Spinal cord (tissue), 10 donors: ENCODE data around the gene LAMA3. TPM values are rescaled to one million over a fixed set of nuclear protein-coding genes. Genes with fewer than 3 reads are reported as not detected.
A peak's percentile ranks its signal among the peaks of the same experiment; 100 is the strongest.

ENCODE experiments used
- DNase-seq, 6 donors: peaks; one replicate each; pipeline versions ENCODE4 v3.0.0 to v3.0.0-alpha.2; 2013 to 2015; ENCODE audit warnings: low spot score in 6 of 6, low read depth in 4 of 6
- H3K27ac ChIP-seq: one replicate; pipeline ENCODE4 v1.5.1; 2013; ENCODE audit warnings: low read depth, low read length, control low read depth
- H3K27me3 ChIP-seq: one replicate; pipeline ENCODE4 v1.6.1; 2013; ENCODE audit warnings: low read length; ENCODE audit not compliant: control insufficient read depth, insufficient read depth
- H3K36me3 ChIP-seq: one replicate; pipeline ENCODE4 v1.6.1; 2013; ENCODE audit warnings: low read length; ENCODE audit not compliant: control insufficient read depth, insufficient read depth
- H3K4me1 ChIP-seq: one replicate; pipeline ENCODE4 v1.6.1; 2013; ENCODE audit warnings: low read length; ENCODE audit not compliant: control insufficient read depth, insufficient read depth
- H3K4me3 ChIP-seq: one replicate; pipeline ENCODE4 v1.5.1; 2013; ENCODE audit warnings: low read depth, low read length, control low read depth
- H3K9me3 ChIP-seq: one replicate; pipeline ENCODE4 v1.6.1; 2013; ENCODE audit warnings: low read length; ENCODE audit not compliant: control insufficient read depth, insufficient read depth
- WGBS: methylation state at CpG from one replicate; pipeline ENCODE4 v1.1.5; 2013; ENCODE audit warnings: missing lambda C conversion rate; ENCODE audit not compliant: insufficient coverage; 5-methylcytosine and 5-hydroxymethylcytosine counted together
- polyA plus RNA-seq, 2 donors: library from polyadenylated mRNA; unstranded; fragments of 120-200 nt; gene quantifications; one replicate each; pipeline ENCODE4 v1.2.1, GENCODE V29; 2013; ENCODE audit not compliant: insufficient read length in 2 of 2
- total RNA-seq, 2 donors: library from RNA; depleted of rRNA in 1 of 2; stranded (reverse); fragments of 120-200 nt in 1 of 2; fragments of >200 nt in 1 of 2; gene quantifications; one replicate each; pipeline versions ENCODE4 v1.2.3 to v1.2.4, GENCODE V29; 2013 to 2014
- donor health status: healthy.

LAMA3 gene
- total and polyA plus RNA-seq, 4 donors = 5.8 to 10.4 (median 8.1) TPM

- Histone ChIP-seq H3K9me3 (no peaks in the 10 kb centered on the region), H3K4me1 (peaks cover 5% of the 10 kb centered on the region), H3K27me3 (no peaks in the 10 kb centered on the region), H3K36me3 (no peaks in the 10 kb centered on the region), H3K27ac (no peak overlapping the region), H3K4me3 (no peak overlapping the region)
- WGBS = 25% methylated on average over 6 of the region's 8 CpGs
- DNase-seq = peak in 1 of 6 donors; percentile 69
These were observed 192.5 kb downstream of the LAMA3 start for GRCh38 chr18:23881778-23882177.

- no peaks in the 10 kb centered on the region for H3K27me3 ChIP-seq
- H3K36me3 ChIP-seq = no peaks in the 10 kb centered on the region
- no peaks in the 10 kb centered on the region for H3K9me3 ChIP-seq
- H3K4me3 ChIP-seq = no peak overlapping the region
- peaks cover 2% of the 10 kb centered on the region for H3K4me1 ChIP-seq
- 98% methylated on average over 2 of the region's 4 CpGs for WGBS
- H3K27ac ChIP-seq = no peak overlapping the region
- no peak for DNase-seq
These were observed 193.5 kb downstream of the LAMA3 start for GRCh38 chr18:23882616-23883276.

- H3K4me3 ChIP-seq = no peak overlapping the region
- DNase-seq = no peak
- no peaks in the 10 kb centered on the region for H3K27me3 ChIP-seq
- 83% methylated on average over 3 of the region's 3 CpGs for WGBS
- peaks cover 2% of the 10 kb centered on the region for H3K4me1 ChIP-seq
- no peaks in the 10 kb centered on the region for H3K36me3 ChIP-seq
- H3K9me3 ChIP-seq = no peaks in the 10 kb centered on the region
- no peak overlapping the region for H3K27ac ChIP-seq
These were observed 194.1 kb downstream of the LAMA3 start for GRCh38 chr18:23883277-23883790.

- Histone ChIP-seq H3K4me1 (peaks cover 2% of the 10 kb centered on the region), H3K9me3 (no peaks in the 10 kb centered on the region), H3K4me3 (no peak overlapping the region), H3K27ac (no peak overlapping the region), H3K36me3 (no peaks in the 10 kb centered on the region), H3K27me3 (no peaks in the 10 kb centered on the region)
- WGBS = 68% methylated on average over 8 of the region's 13 CpGs
- DNase-seq = no peak
These were observed 195.6 kb downstream of the LAMA3 start for GRCh38 chr18:23884681-23885375.

GRCh38 chr18:23885750-23886149 lies 196.5 kb downstream of the LAMA3 start:
- Histone ChIP-seq H3K27ac (no peak overlapping the region), H3K27me3 (no peaks in the 10 kb centered on the region), H3K4me1 (peaks cover 2% of the 10 kb centered on the region), H3K36me3 (no peaks in the 10 kb centered on the region), H3K4me3 (no peak overlapping the region), H3K9me3 (no peaks in the 10 kb centered on the region)
- DNase-seq = no peak
- no CpG with 5 or more reads among the region's 2 CpGs for WGBS

GRCh38 chr18:23887035-23887434 lies 197.8 kb downstream of the LAMA3 start:
- WGBS = 33% methylated on average over 1 of the region's 3 CpGs
- DNase-seq = peak in 1 of 6 donors; percentile 67
- no peaks in the 10 kb centered on the region for H3K9me3 ChIP-seq

GRCh38 chr18:23887493-23887892 lies 198.2 kb downstream of the LAMA3 start:
- WGBS = no CpG with 5 or more reads among the region's 2 CpGs
- DNase-seq = peak in 2 of 6 donors; percentile 51 to 53
- H3K27me3 ChIP-seq = no peaks in the 10 kb centered on the region

More at GRCh38 chr18:23887035-23887434, 197.8 kb downstream of the LAMA3 start:
- H3K4me1 ChIP-seq = no peaks in the 10 kb centered on the region
- H3K36me3 ChIP-seq = no peaks in the 10 kb centered on the region
- no peak overlapping the region for H3K27ac ChIP-seq
- H3K27me3 ChIP-seq = no peaks in the 10 kb centered on the region
- H3K4me3 ChIP-seq = no peak overlapping the region

GRCh38 chr18:23888881-23889280 lies 199.6 kb downstream of the LAMA3 start:
- H3K27ac ChIP-seq = no peak overlapping the region
- H3K9me3 ChIP-seq = no peaks in the 10 kb centered on the region
- no peaks in the 10 kb centered on the region for H3K27me3 ChIP-seq
- H3K36me3 ChIP-seq = no peaks in the 10 kb centered on the region
- no peak for DNase-seq
- no peak overlapping the region for H3K4me3 ChIP-seq
- no peaks in the 10 kb centered on the region for H3K4me1 ChIP-seq
- 57% methylated on average over 1 of the region's 1 CpG for WGBS

More at GRCh38 chr18:23887493-23887892, 198.2 kb downstream of the LAMA3 start:
- H3K27ac ChIP-seq = no peak overlapping the region
- H3K9me3 ChIP-seq = no peaks in the 10 kb centered on the region
- H3K4me3 ChIP-seq = no peak overlapping the region
- no peaks in the 10 kb centered on the region for H3K36me3 ChIP-seq
- no peaks in the 10 kb centered on the region for H3K4me1 ChIP-seq

GRCh38 chr18:23889907-23890306 lies 200.7 kb downstream of the LAMA3 start:
- no peak overlapping the region for H3K27ac ChIP-seq
- no peak for DNase-seq
- H3K4me1 ChIP-seq = no peaks in the 10 kb centered on the region
- H3K27me3 ChIP-seq = no peaks in the 10 kb centered on the region
- H3K4me3 ChIP-seq = no peak overlapping the region
- no peaks in the 10 kb centered on the region for H3K9me3 ChIP-seq
- 43% methylated on average over 1 of the region's 5 CpGs for WGBS
- peaks cover 2% of the 10 kb centered on the region for H3K36me3 ChIP-seq

- H3K36me3 ChIP-seq = peaks cover 2% of the 10 kb centered on the region
- H3K27me3 ChIP-seq = no peaks in the 10 kb centered on the region
- no peak overlapping the region for H3K4me3 ChIP-seq
- no peak overlapping the region for H3K27ac ChIP-seq
- DNase-seq = no peak
- H3K4me1 ChIP-seq = no peaks in the 10 kb centered on the region
- H3K9me3 ChIP-seq = no peaks in the 10 kb centered on the region
These were observed 201.3 kb downstream of the LAMA3 start for GRCh38 chr18:23890589-23890988.
